Measurements from ENCODE around the gene MAP3K2.

DNA sequence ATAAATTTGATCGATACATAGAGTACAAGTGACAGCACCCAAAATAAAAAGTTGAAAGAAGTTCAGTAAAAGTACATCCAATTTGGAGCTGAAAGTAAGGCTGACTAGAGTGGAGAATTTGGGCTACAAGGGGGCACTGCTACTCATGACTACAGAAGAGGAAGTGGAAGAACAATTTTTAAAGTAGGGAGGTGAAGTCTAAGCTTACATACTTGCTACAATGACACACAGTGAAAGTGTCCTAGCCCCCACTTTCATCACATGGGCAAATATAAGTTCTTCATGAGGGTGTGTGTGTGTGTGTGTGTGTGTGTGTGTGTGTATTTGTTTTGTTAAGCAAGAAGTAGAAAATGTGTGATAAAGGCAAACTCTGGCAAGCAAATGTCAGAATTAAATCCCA, 45.7 kb downstream of the MAP3K2 start:
- TF ChIP-seq, protein P1, sequence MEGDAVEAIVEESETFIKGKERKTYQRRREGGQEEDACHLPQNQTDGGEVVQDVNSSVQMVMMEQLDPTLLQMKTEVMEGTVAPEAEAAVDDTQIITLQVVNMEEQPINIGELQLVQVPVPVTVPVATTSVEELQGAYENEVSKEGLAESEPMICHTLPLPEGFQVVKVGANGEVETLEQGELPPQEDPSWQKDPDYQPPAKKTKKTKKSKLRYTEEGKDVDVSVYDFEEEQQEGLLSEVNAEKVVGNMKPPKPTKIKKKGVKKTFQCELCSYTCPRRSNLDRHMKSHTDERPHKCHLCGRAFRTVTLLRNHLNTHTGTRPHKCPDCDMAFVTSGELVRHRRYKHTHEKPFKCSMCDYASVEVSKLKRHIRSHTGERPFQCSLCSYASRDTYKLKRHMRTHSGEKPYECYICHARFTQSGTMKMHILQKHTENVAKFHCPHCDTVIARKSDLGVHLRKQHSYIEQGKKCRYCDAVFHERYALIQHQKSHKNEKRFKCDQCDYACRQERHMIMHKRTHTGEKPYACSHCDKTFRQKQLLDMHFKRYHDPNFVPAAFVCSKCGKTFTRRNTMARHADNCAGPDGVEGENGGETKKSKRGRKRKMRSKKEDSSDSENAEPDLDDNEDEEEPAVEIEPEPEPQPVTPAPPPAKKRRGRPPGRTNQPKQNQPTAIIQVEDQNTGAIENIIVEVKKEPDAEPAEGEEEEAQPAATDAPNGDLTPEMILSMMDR (IDR thresholded peaks at IDR 0.05), result no peak
- TF ChIP-seq POLR2A (IDR thresholded peaks at IDR 0.05), result no peak

All from uterus (tissue), 2 donors.